RWPE1 (cell line): ENCODE results near the gene STXBP6.

Experiments used
- CTCF ChIA-PET: fragments of 350-600 bp; sonication (Branson Sonifier 250); formaldehyde crosslinking; extraction: SDS; loops from one replicate; lab custom pipeline; 2021; lab: Yijun Ruan, JAX
- POLR2A ChIA-PET: fragments of 400-600 bp; formaldehyde crosslinking; extraction: SDS; loops from one replicate; lab custom pipeline; 2020; ENCODE audit warnings: antibody characterized with exemption; ENCODE audit not compliant: low non-redundant PET; lab: Yijun Ruan, JAX
- DNase-seq: peaks from one replicate; pipeline ENCODE4 v3.0.0; 2012; ENCODE audit warnings: low spot score
- H3K27ac ChIP-seq: fragments of 450-650 bp; 2 replicates; pipeline ENCODE4 v1.5.1; 2017
- CTCF ChIP-seq: fragments of 450-650 bp; conservative IDR thresholded peaks from 2 replicates; pipeline ENCODE4 v1.5.1; 2017; ENCODE audit warnings: low read depth, mild to moderate bottlenecking

Gene STXBP6

DNA sequence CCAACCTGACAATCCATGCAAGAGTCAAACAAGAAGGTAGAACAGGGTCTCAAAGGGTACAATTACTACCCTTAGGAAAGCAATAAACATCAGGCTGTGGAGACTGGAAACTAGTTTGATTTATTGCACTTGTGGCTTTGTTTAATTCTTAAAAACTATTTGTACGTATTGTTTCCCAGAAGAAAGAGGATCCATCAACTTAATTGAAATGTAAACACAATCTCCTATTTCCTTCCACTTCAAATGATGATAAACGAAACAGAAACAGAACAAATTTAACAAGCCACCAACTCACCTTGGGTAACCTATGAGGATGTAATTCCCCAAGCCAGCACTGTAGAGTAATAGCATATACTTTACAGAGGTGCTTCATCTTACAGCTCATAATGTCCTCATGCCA is 8.0 kb downstream of the STXBP6 start:
- POLR2A ChIA-PET, result no interaction called here
- no peak overlapping the region for H3K27ac ChIP-seq
- DNase-seq, result no peak
- no peak for TF ChIP-seq CTCF
- CTCF ChIA-PET, result no interaction called here

GRCh38 chr14:25041484-25041883 is 8.5 kb downstream of the STXBP6 start:
- no peak overlapping the region for H3K27ac ChIP-seq
- ChIA-PET POLR2A (no interaction called here), CTCF (no interaction called here)
- TF ChIP-seq CTCF, result no peak
- no peak for DNase-seq

- DNase-seq, result no peak
- no peak for TF ChIP-seq CTCF
- ChIA-PET POLR2A (no interaction called here), CTCF (no interaction called here)
- H3K27ac ChIP-seq, result no peak overlapping the region
These were observed 10.0 kb downstream of the STXBP6 start for GRCh38 chr14:25039933-25040332.

DNA sequence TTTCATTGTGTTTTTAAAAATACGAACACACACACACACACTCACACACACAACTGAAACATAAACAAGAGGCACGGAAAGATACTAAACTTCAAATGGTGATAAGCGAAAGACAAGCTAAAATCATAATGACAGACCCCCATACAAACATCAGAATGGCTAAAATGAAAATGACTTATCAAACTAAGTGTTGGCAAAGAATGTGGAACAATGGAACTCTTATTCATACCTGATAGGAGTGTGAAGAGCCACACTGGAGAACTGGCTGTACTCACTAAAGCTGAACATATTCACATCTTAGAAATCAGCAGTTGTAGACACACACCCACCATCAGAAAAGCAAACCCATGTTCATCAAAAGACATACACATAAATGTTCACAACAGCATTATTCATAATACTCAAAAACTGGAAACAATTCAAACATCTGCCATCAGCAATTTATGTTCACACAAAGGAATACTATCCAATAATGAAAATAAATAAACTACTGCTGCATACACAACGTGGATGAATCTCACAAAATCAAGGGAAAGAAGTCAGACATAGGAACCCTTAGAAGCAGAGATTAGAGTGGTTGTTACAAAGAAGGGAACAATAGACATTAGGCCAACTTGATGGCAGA is 11.8 kb downstream of the STXBP6 start:
- POLR2A ChIA-PET, result no interaction called here

GRCh38 chr14:25037032-25037431 is 12.9 kb downstream of the STXBP6 start:
- no peak for DNase-seq
- POLR2A ChIA-PET, result no interaction called here
- H3K27ac ChIP-seq, result no peak overlapping the region
- no peak for TF ChIP-seq CTCF
- CTCF ChIA-PET, result interaction anchor here (0.9 kb wide), 1 partner anchor 231 kb away, joined by 3 read pairs; no protein-coding TSS in a partner anchor

More for the DNA sequence above, 11.8 kb downstream of the STXBP6 start:
- H3K27ac ChIP-seq, result no peak overlapping the region
- no peak for TF ChIP-seq CTCF
- no peak for DNase-seq
- CTCF ChIA-PET, result no interaction called here

GRCh38 chr14:25034803-25035681 is 14.9 kb downstream of the STXBP6 start:
- no peak for DNase-seq
- POLR2A ChIA-PET, result no interaction called here
- no peak for TF ChIP-seq CTCF

More at GRCh38 chr14:25034803-25035681, 14.9 kb downstream of the STXBP6 start:
- no peak overlapping the region for H3K27ac ChIP-seq
- CTCF ChIA-PET, result no interaction called here
